GM19025 (cell line): ENCODE measurements around the gene BST1.

Experiments
- ATAC-seq: cut with Tn5 transposase; IDR thresholded peaks from one replicate; pipeline ENCODE4 v1.9.1; 2021; ENCODE audit warnings: mild to moderate bottlenecking, low read depth, moderate library complexity; ENCODE audit not compliant: unreplicated experiment

BST1 gene

DNA sequence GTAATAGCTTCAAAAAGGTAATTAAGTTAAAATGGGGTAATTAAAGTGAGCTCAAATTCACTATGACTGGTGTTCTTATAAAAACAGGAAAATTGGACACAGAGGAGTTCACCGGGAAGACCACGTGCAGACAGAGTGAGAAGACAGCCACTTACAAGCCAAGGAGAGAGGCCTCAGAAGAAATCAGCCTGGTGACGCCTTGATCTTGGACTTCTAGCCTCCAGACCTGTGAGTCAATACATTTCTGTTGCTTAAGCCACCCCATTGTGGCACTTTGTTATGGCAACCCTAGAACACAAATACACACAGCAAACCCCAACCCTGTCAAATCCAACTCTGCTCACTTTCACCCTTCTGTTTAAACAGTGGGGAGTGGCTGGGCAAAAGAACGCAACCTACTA lies 71.2 kb downstream of the BST1 start:
- ATAC-seq, result no peak

GRCh38 chr4:15776871-15777648 lies 74.2 kb downstream of the BST1 start:
- no peak for ATAC-seq

DNA sequence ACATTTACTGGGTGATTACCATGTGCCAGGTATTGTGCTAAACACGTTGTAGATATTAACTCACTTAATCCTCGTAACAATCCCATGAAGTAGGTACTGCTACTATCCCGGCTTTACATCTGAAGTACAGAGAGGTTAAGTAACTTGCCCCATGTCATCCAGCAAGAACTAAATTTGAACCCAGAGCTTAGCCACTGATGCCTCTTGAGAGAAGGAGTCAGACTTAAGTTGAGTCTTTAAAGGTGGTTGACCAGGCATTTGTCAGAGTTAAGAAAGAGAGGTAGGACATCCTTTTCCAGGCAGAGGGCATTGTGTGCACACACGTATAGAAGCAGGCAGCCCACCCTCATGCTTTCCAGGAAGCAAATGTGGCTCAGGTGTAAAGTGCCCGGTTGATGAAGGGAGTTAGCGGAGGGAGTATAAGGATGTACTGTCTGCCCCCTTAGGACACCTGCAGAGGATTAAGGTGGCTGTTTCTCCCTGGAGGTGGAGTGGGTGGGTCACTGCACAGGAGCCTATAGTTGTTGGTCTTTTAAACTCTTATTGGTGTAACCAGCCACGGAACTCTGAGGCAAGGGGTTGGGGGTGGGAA lies 74.9 kb downstream of the BST1 start:
- ATAC-seq, result no peak

DNA sequence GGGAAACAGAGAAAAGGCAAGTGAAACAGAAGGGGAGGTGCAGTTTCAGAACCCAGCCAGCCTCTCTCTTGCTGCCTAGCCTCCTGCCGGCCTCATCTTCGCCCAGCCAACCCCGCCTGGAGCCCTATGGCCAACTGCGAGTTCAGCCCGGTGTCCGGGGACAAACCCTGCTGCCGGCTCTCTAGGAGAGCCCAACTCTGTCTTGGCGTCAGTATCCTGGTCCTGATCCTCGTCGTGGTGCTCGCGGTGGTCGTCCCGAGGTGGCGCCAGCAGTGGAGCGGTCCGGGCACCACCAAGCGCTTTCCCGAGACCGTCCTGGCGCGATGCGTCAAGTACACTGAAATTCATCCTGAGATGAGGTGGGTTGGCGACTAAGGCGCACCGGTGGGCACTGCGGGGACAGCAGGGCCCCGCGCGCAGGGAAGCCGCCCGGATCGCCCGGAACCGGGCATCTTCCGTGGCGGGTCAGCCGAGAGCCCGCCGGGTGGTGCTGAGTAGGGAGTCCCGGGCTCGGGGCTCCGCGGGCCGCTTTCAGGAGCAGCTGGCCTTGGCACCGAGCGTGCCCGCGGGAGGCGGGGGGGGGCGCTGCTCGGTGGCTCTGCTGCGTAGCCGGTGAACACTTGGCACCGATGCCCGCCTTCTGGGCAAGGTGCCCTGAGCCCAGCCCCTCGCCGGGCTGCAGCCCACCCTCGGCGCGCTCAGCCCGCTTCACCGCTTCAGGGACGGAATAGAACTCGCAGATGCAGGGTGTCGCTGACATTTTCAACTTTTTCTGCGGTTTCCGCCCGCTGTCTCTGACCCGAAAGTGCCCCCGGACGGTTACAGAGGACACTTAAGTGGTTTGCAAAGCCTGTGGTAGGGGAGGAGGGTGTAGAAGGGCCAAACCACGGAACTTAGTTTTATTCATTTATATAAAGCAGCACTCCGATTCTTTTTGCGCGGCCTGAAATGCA lies 75.7 kb downstream of the BST1 start, which contains the start of gene CD38:
Gene CD38 (plus strand): TSS at position 40 of the 953 bp plus-strand sequence. CDS start 87 bp downstream, at position 127.
- peak; percentile 60 for ATAC-seq

GRCh38 chr4:15779306-15779705 lies 76.4 kb downstream of the BST1 start:
- no peak for ATAC-seq

DNA sequence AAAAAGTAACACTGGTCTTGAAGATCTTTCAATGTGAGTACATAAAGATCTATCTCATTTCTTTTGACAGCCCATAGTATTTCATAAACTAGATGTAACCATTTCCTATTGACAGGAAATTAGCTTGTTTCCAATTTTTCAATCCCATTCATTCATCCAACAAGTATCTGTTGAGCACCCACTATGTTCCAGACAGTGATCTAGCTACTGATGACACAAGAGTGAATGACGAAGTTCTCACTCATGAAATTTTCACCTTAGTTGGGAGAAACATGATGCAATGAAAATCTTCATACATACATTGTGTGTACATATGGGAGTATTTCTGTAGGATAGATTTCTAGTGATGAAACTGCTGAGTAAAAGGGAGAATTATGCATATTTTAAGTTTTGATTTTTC lies 76.9 kb downstream of the BST1 start:
- no peak for ATAC-seq

DNA sequence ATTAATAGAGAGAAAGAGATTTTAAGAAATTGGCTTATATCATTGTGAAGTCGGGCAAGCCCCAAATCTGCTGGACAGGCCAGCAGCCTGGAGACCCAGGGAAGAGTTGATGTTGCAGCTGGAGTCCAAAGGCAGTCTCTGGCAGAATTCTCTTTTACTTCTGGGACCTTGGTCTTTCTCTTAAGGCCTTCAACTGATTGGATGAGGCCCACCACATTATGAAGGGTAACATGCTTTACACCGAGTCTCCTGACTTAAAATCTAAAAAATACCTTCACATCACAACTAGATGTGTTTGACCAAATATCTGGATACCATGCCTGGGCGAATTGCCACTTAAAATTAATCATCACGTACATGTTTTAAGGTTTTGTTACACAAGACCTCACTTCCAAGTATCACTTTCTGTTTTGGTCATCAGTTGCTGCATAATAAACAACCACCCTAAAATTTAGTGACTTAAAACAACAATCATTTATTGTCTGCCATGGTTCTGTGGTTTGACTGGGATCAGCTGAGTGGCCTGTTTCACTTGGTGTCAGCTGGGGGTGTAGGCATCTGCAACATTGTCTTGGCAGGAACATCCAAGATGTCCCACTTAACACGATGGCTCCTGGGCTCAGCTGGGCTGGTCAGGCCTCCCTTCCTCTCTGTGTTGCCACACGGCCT lies 78.7 kb downstream of the BST1 start:
- no peak for ATAC-seq
